Measurements from ENCODE around the gene GREM2.
A peak's percentile ranks its signal among the peaks of the same experiment; 100 is the strongest.

GREM2 gene

GRCh38 chr1:240562779-240563178 lies 49.2 kb downstream of the GREM2 start:
- DNase-seq (ENCODE audit: insufficient read length, low spot score) (no peak), FAIRE-seq (peak; percentile 41)
- TF ChIP-seq POLR2A (IDR thresholded peaks at IDR 0.05; ENCODE audit: low read depth, low read length), result no peak

DNA sequence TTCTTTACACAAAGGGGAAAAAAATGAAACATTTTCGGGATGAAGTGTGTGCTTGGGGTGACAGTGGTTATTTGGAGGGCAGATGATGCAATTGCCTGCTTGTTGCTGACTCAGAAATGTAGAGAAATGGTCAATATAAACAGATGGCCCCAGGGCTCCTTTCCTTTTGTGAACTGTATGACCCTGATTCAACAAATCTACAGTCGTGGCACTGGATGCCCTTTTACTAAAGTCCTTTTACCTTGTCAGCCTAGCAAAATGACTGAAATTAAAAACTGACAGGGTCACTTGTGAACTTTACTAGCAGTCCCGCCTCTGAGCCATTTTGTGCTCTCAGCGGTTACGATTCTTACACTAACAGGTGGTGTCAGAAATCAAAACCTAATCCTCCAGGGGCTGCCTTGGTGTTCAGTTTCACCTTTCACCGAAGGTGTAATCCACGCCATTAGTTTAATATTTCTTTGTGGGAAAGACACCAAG lies 49.8 kb downstream of the GREM2 start:
- no peak for TF ChIP-seq POLR2A (IDR thresholded peaks at IDR 0.05; ENCODE audit: low read depth, low read length)
- FAIRE-seq (no peak), DNase-seq (ENCODE audit: insufficient read length, low spot score) (no peak)

- DNase-seq (ENCODE audit: insufficient read length, low spot score) (no peak), FAIRE-seq (no peak)
- TF ChIP-seq POLR2A (IDR thresholded peaks at IDR 0.05; ENCODE audit: low read depth, low read length), result no peak
Measured at GRCh38 chr1:240559781-240560180, 52.2 kb downstream of the GREM2 start.

GRCh38 chr1:240555524-240555923 lies 56.4 kb downstream of the GREM2 start:
- no peak for TF ChIP-seq POLR2A (IDR thresholded peaks at IDR 0.05; ENCODE audit: low read depth, low read length)
- DNase-seq (ENCODE audit: insufficient read length, low spot score) (no peak), FAIRE-seq (no peak)

DNA sequence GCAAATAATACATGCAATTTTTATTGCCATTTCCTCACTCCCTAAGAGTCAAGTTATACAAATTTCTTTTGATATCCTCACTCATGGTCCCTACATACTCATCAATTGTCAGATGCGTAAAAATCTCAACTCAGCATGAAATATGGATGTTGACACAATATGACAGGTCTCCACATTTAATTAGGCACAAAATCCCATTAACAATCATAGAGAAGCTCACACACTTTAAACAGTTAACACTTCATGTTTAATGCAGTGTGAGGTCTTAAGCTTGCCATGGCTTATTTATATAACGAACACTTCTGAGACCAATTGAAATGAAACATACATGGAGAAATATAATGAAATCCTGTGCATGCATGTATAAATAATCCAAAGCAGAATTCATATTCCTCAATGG lies 58.6 kb downstream of the GREM2 start:
- no peak for DNase-seq (ENCODE audit: insufficient read length, low spot score)
- TF ChIP-seq POLR2A (IDR thresholded peaks at IDR 0.05; ENCODE audit: low read depth, low read length), result no peak
- FAIRE-seq, result no peak

DNA sequence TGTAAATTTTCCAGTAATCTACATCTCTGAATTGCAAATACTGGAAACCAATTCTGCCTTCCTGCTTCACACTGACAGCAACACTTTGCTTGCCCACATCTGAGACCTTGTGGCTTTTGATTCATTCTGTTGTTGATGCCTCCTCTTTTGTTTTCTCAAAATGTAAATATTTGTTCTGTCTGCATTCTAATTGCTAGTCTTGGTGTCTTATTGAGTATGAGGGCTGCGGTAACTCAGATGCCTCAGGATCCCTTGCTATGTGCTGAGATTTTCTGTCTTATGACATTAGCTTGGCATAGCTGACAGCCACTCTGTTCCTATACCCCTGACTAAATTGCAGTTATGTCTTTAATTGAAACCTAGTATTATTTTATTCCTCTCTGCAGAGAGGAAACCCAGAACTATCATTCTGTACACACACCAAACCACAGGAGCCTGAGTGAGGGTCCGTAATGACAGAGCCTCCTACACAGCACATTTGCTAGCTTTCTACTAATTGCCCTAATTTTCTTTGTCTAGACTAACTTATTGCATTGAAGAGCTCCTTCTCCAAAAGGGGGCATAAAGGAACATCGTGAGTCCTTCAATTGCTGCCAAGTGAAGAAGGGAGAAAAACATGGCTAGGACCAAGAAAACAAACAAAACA lies 72.1 kb downstream of the GREM2 start:
- TF ChIP-seq POLR2A (IDR thresholded peaks at IDR 0.05; ENCODE audit: low read depth, low read length), result no peak
- DNase-seq (ENCODE audit: insufficient read length, low spot score) (no peak), FAIRE-seq (no peak)

DNA sequence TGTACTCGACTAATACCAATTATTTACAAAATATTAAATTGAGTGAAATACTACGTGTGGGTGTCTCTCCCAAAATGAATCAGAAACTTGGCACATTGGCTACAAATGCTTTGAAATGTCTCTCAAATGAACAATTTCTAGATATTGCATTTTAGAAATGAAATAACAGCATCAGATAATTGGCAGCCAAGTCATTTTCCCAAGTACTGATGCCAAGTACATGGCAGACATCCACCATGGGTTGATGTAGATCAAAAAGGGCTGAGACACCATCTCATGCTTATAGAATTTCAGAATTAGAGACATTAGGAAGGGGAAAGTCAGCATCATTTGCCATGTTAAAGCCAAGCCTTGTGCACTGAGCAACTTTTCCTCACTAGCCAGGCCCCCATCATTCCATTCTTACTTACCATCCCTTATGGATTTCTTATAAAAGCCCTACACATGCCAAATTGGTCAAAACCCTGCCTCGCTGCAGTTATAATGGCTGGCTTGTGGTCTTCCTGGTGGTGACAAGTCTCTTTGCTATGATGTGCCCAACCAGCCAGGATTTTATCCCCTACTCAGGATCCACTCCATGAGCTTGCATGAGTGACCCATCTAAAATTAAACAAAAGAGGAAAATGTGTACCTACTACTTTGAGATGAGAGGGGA lies 73.1 kb downstream of the GREM2 start:
- FAIRE-seq, result no peak
- DNase-seq (ENCODE audit: insufficient read length, low spot score), result no peak

GRCh38 chr1:240533154-240533780 lies 78.7 kb downstream of the GREM2 start:
- no peak for FAIRE-seq
- no peak for TF ChIP-seq POLR2A (IDR thresholded peaks at IDR 0.05; ENCODE audit: low read depth, low read length)
- DNase-seq (ENCODE audit: insufficient read length, low spot score), result no peak

More for the DNA sequence above, 73.1 kb downstream of the GREM2 start:
- no peak for TF ChIP-seq POLR2A (IDR thresholded peaks at IDR 0.05; ENCODE audit: low read depth, low read length)

DNA sequence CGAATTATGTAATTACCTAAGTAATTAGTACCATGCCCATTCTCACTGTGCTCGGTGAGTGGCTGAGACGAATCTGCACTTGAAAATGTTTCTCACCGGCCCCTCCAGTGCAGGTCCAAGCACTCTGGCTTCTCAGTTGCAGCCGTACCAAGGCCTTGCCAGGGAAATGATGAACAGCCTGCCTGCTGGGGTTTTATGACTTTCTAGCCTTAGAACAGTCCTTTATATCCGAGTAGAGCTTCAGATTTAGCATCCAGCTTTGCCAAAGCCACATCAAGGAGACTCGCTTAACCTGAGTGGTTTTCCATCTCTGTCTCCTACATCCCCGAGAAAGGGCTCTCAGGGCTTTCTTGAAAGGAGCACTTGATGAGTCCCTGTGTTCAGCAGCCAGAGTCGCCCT lies 83.4 kb downstream of the GREM2 start:
- FAIRE-seq, result no peak
- TF ChIP-seq POLR2A (IDR thresholded peaks at IDR 0.05; ENCODE audit: low read depth, low read length), result no peak
- DNase-seq (ENCODE audit: insufficient read length, low spot score), result no peak

- no peak for TF ChIP-seq POLR2A (IDR thresholded peaks at IDR 0.05; ENCODE audit: low read depth, low read length)
- FAIRE-seq (no peak), DNase-seq (ENCODE audit: insufficient read length, low spot score) (no peak)
Measured at GRCh38 chr1:240527086-240527485, 84.9 kb downstream of the GREM2 start.

GRCh38 chr1:240526312-240526711 lies 85.6 kb downstream of the GREM2 start:
- DNase-seq (ENCODE audit: insufficient read length, low spot score), result no peak
- TF ChIP-seq POLR2A (IDR thresholded peaks at IDR 0.05; ENCODE audit: low read depth, low read length), result no peak
- FAIRE-seq, result no peak

DNA sequence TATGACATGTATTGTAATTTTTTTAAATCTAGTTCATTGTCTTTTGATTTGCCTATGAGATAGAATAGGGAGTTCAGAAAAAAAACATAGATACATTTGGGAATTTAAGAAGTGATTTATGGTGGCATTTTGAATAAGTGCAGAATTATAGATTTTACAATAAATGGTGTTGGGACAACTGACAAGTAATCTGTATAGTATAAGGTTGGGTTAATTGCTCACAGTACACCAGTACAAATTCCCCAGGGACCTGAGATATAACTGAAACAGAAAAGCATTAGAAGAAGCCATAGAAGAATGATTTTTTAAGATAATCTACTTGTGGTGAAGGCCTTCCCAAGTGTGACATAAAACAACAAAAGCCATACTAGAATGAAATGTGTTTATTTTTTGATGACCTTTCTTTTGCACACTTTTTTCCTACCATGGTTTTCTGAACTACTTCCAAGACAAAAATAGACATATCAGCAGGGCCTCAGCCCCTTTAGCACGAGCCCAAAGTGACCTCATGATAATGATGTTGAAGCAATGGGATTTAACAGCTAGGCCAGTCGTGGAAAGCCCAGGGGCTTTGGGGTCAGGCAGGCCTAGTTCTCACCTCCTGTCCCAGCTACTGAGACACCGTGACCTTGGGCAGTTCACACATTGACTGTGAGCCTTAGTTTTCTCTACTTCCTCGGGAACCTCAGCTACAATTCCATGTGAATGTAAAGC lies 87.4 kb downstream of the GREM2 start:
- DNase-seq (ENCODE audit: insufficient read length, low spot score), result no peak
- FAIRE-seq, result no peak
- TF ChIP-seq POLR2A (IDR thresholded peaks at IDR 0.05; ENCODE audit: low read depth, low read length), result no peak

DNA sequence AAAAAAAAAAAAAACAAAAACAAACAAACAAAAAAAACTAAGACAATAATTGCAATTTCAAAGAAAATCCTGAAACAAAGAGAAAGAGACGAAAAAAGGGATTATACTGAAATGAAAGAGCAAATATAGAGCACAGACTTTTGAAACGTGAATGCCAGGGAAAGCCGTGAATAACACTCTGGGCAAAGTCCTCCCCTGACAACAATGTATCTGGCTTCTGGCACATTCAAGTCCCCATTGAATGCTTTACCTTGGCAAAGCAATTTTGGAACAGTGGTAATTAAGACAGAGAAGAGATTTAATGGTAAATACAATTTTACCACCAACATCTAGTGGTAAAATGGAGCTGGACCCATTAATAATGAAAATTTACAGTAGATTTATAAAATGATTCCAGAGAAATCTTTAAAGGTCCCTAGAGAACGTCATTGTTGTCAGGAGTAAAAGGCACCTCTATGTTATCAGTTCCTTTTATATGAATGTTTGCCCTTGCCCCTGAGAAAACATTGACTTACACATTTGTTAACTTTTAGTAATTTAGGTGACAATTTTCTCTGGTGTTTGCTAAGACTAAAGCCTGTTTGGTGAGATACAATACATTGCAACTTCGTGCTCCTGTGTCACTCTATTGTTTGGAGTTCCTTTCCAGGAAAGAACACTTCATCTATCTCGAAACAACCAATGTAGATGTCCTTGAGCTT lies 89.7 kb downstream of the GREM2 start:
- FAIRE-seq, result no peak
- no peak for DNase-seq (ENCODE audit: insufficient read length, low spot score)
- TF ChIP-seq POLR2A (IDR thresholded peaks at IDR 0.05; ENCODE audit: low read depth, low read length), result no peak

DNA sequence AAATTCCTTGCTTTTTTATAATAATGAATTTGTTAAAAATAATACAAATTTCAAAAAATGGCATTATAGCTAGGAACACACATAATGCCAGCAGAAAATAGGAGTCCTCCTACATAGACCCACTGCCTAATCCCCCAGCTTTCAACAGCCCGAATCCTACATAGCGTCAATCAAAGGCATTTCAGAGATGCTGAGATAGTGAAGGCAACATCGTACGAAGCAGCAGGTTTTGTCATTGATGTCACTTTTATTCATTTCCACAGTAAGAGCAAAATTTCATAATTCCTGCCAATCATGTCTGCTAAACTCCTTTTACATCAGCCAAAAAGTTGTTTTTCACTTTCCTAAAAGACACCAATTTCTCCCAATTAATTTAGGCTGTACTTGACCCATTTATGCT lies 94.1 kb downstream of the GREM2 start:
- TF ChIP-seq POLR2A (IDR thresholded peaks at IDR 0.05; ENCODE audit: low read depth, low read length), result no peak
- DNase-seq (ENCODE audit: insufficient read length, low spot score) (no peak), FAIRE-seq (no peak)

Data from H54 (cell line).